Caco-2 (cell line): ENCODE data around the gene IL37. TPM values are rescaled to one million over a fixed set of nuclear protein-coding genes. Genes with fewer than 3 reads are reported as not detected.

Experiments
- BruUV-seq: library from RNA; stranded (reverse); fragments of 400-500 nt; replicated peaks from 2 replicates; lab custom pipeline; 2021; lab: Mats Ljungman, UMichigan
- CTCF ChIA-PET: fragments of 300-600 bp; sonication (Branson Sonifier 250); formaldehyde crosslinking; loops from one replicate; lab custom pipeline; 2022; ENCODE audit warnings: antibody characterized with exemption; lab: Charles Lee
- POLR2A ChIA-PET: fragments of 300-600 bp; sonication (Branson Sonifier 250); formaldehyde crosslinking; loops from one replicate; lab custom pipeline; 2022; ENCODE audit warnings: antibody characterized with exemption; lab: Charles Lee
- DNase-seq, 2 experiments: peaks; one replicate each; pipeline versions ENCODE4 v3.0.0 to v3.0.0-alpha.2; 2020 to 2022
- H3K27me3 ChIP-seq: replicated peaks from 2 replicates; pipeline ENCODE4 v1.6.0; 2011; ENCODE audit warnings: low read length; ENCODE audit not compliant: control insufficient read depth, insufficient read depth
- H3K36me3 ChIP-seq: 2 replicates; pipeline ENCODE4 v1.5.1; 2011; ENCODE audit warnings: low read length; ENCODE audit not compliant: control insufficient read depth, insufficient read depth
- H3K4me1 ChIP-seq: fragments of 250-450 bp; sonication (Bioruptor Pico); 2 replicates; pipeline ENCODE4 v1.5.1; 2020; ENCODE audit warnings: mild to moderate bottlenecking
- H3K4me3 ChIP-seq: 2 replicates; pipeline ENCODE4 v1.5.1; 2011; ENCODE audit warnings: low read depth, mild to moderate bottlenecking, control low read depth, low read length
- H3K9me3 ChIP-seq: fragments of 250-450 bp; sonication (Bioruptor Pico); 2 replicates; pipeline ENCODE4 v1.5.1; 2020; ENCODE audit warnings: mild to moderate bottlenecking, moderate library complexity
- H3K27ac Mint-ChIP-seq: one replicate; pipeline ENCODE4 v1.8.0; 2022; ENCODE audit warnings: mixed read lengths; ENCODE audit not compliant: unreplicated experiment
- H3K27me3 Mint-ChIP-seq: one replicate; pipeline ENCODE4 v1.8.0; 2022; ENCODE audit warnings: mixed read lengths; ENCODE audit not compliant: insufficient read depth, unreplicated experiment
- H3K36me3 Mint-ChIP-seq: one replicate; pipeline ENCODE4 v1.8.0; 2022; ENCODE audit warnings: mild to moderate bottlenecking, mixed read lengths; ENCODE audit not compliant: insufficient read depth, unreplicated experiment
- H3K4me1 Mint-ChIP-seq: one replicate; pipeline ENCODE4 v1.8.0; 2022; ENCODE audit warnings: low read depth, mixed read lengths; ENCODE audit not compliant: unreplicated experiment
- H3K4me3 Mint-ChIP-seq: one replicate; pipeline ENCODE4 v1.8.0; 2022; ENCODE audit warnings: mild to moderate bottlenecking, moderate library complexity, mixed read lengths; ENCODE audit not compliant: unreplicated experiment
- H3K9me3 Mint-ChIP-seq: one replicate; pipeline ENCODE4 v1.8.0; 2022; ENCODE audit warnings: mixed read lengths; ENCODE audit not compliant: unreplicated experiment
- CTCF ChIP-seq, 2 experiments: fragments of 200-600 bp in 1 of 2; IDR thresholded peaks; 1 replicate in 1 of 2; 2 replicates in 1 of 2; pipeline versions ENCODE4 v1.5.1 to v1.8.0; 2011 to 2022; ENCODE audit warnings: antibody characterized with exemption in 1 of 2, control low read depth in 1 of 2, inconsistent platforms in 1 of 2, low read depth in 1 of 2, low read length in 1 of 2, mild to moderate bottlenecking in 1 of 2, moderate library complexity in 1 of 2; ENCODE audit not compliant: insufficient read depth in 1 of 2, severe bottlenecking in 1 of 2, unreplicated experiment in 1 of 2
- intact Hi-C: fragments of 100-400 bp; cut with micrococcal nuclease; formaldehyde crosslinking; loops from one replicate; pipeline ENCODE4 v1.10.0; 2022; ENCODE audit not compliant: unreplicated experiment
- total RNA-seq: library from RNA; stranded (reverse); gene quantifications from 2 replicates; pipeline ENCODE4 v1.2.3, GENCODE V29; 2022

The IL37 gene
- total RNA-seq, 1 experiment from 2014 or later: not detected

GRCh38 chr2:112919086-112919485 is 8.1 kb downstream of the IL37 start:
- ChIA-PET CTCF (interaction anchor here (0.6 kb wide), 1 partner anchor 313 kb away, joined by 3 read pairs; no protein-coding TSS in a partner anchor), POLR2A (no interaction called here)
- H3K4me3 ChIP-seq: no peak overlapping the region
- no peaks in the 10 kb centered on the region for H3K27me3 ChIP-seq
- Mint-ChIP-seq H3K27me3 (no peaks in the 10 kb centered on the region), H3K27ac (no peak overlapping the region), H3K36me3 (no peaks in the 10 kb centered on the region), H3K4me3 (no peak overlapping the region), H3K9me3 (peaks cover 15% of the 10 kb centered on the region), H3K4me1 (peaks cover 5% of the 10 kb centered on the region)
- BruUV-seq: no TSS peak
- H3K9me3 ChIP-seq: no peaks in the 10 kb centered on the region
- TF ChIP-seq CTCF (IDR thresholded peaks at IDR 0.05; ENCODE audit: insufficient read depth in 1 of 2, low read depth in 1 of 2, low read length in 1 of 2, severe bottlenecking in 1 of 2, unreplicated experiment in 1 of 2): no peak
- peaks cover 15% of the 10 kb centered on the region; the same call in 1 of the 2 replicates for H3K4me1 ChIP-seq
- intact Hi-C loops: no loop called here
- no peaks in the 10 kb centered on the region for H3K36me3 ChIP-seq
- no peak for DNase-seq

- no peak for TF ChIP-seq CTCF (IDR thresholded peaks at IDR 0.05; ENCODE audit: insufficient read depth in 1 of 2, low read depth in 1 of 2, low read length in 1 of 2, severe bottlenecking in 1 of 2, unreplicated experiment in 1 of 2)
- H3K4me1 ChIP-seq: peaks cover 29% of the 10 kb centered on the region
- H3K4me1 Mint-ChIP-seq: peaks cover 18% of the 10 kb centered on the region
- no peak overlapping the region for H3K27ac Mint-ChIP-seq
- no peak overlapping the region for H3K4me3 ChIP-seq
- no peak overlapping the region for H3K4me3 Mint-ChIP-seq
- no peaks in the 10 kb centered on the region for H3K36me3 Mint-ChIP-seq
- no peaks in the 10 kb centered on the region for H3K27me3 Mint-ChIP-seq
- H3K36me3 ChIP-seq: no peaks in the 10 kb centered on the region
- ChIA-PET POLR2A (no interaction called here), CTCF (interaction anchor here (1.4 kb wide), 1 partner anchor 38 kb away, joined by 4 read pairs; no protein-coding TSS in a partner anchor)
- DNase-seq: no peak
- H3K9me3 ChIP-seq: no peaks in the 10 kb centered on the region
- BruUV-seq: no TSS peak
- intact Hi-C loops: no loop called here
- peaks cover 15% of the 10 kb centered on the region for H3K9me3 Mint-ChIP-seq
- no peaks in the 10 kb centered on the region for H3K27me3 ChIP-seq
Measured at GRCh38 chr2:112920923-112921532, 10.1 kb downstream of the IL37 start.

- no peak for DNase-seq
- intact Hi-C loops: no loop called here
- Histone ChIP-seq H3K4me1 (peaks cover 29% of the 10 kb centered on the region), H3K27me3 (no peaks in the 10 kb centered on the region), H3K4me3 (no peak overlapping the region), H3K9me3 (no peaks in the 10 kb centered on the region), H3K36me3 (no peaks in the 10 kb centered on the region)
- Mint-ChIP-seq H3K4me1 (peaks cover 18% of the 10 kb centered on the region), H3K27ac (no peak overlapping the region), H3K9me3 (peaks cover 15% of the 10 kb centered on the region), H3K4me3 (no peak overlapping the region), H3K27me3 (no peaks in the 10 kb centered on the region), H3K36me3 (no peaks in the 10 kb centered on the region)
- ChIA-PET POLR2A (no interaction called here), CTCF (interaction anchor here (0.7 to 2.8 kb wide), 3 partner anchors 20 to 319 kb away, joined by 3 to 14 read pairs (median 6); no protein-coding TSS in a partner anchor)
- no peak for TF ChIP-seq CTCF (IDR thresholded peaks at IDR 0.05; ENCODE audit: insufficient read depth in 1 of 2, low read depth in 1 of 2, low read length in 1 of 2, severe bottlenecking in 1 of 2, unreplicated experiment in 1 of 2)
- BruUV-seq: no TSS peak
Measured at GRCh38 chr2:112921982-112922381, 11.0 kb downstream of the IL37 start.
